ENCODE measurements around the gene GAS2.

- TF ChIP-seq CTCF (IDR thresholded peaks at IDR 0.05 in 4 of 5, conservative IDR thresholded peaks at IDR 0.05 in 1 of 5) = no peak
- TF ChIP-seq POLR2A (IDR thresholded peaks at IDR 0.05) = no peak
Measured at GRCh38 chr11:22808571-22809197, 142.3 kb downstream of the GAS2 start.
